ENCODE results near the gene PRKCH.

Gene PRKCH

GRCh38 chr14:61397615-61398014, 76.2 kb downstream of the PRKCH start (continued):
- TF ChIP-seq POU6F1 (CRISPR knock-in tag; IDR thresholded peaks at IDR 0.05; ENCODE audit: borderline replicate concordance, low read depth) (no peak), ZFP30 (CRISPR knock-in tag; IDR thresholded peaks at IDR 0.05) (no peak), GLIS3 (CRISPR knock-in tag; IDR thresholded peaks at IDR 0.05) (no peak), SNAI2 (CRISPR knock-in tag; IDR thresholded peaks at IDR 0.05) (no peak), ZFP3 (CRISPR knock-in tag; IDR thresholded peaks at IDR 0.05) (no peak)

- TF ChIP-seq CSDC2 (CRISPR knock-in tag; IDR thresholded peaks at IDR 0.05): no peak
- no peak for TF ChIP-seq PPARA (CRISPR knock-in tag; IDR thresholded peaks at IDR 0.05; ENCODE audit: borderline replicate concordance)
- TF ChIP-seq ESRRG (CRISPR knock-in tag; IDR thresholded peaks at IDR 0.05): no peak
- no peak for TF ChIP-seq OSR1 (CRISPR knock-in tag; IDR thresholded peaks at IDR 0.05)
- no peak for TF ChIP-seq PATZ1 (CRISPR knock-in tag; IDR thresholded peaks at IDR 0.05; ENCODE audit: borderline replicate concordance)
- TF ChIP-seq TOX (CRISPR knock-in tag; IDR thresholded peaks at IDR 0.05; ENCODE audit: borderline replicate concordance): no peak
- no peak for TF ChIP-seq SNAI2 (CRISPR knock-in tag; IDR thresholded peaks at IDR 0.05)
- TF ChIP-seq ZNF8 (CRISPR knock-in tag; IDR thresholded peaks at IDR 0.05): no peak
- no peak for TF ChIP-seq TCF4 (CRISPR knock-in tag; IDR thresholded peaks at IDR 0.05; ENCODE audit: borderline replicate concordance)
- TF ChIP-seq BACH2 (CRISPR knock-in tag; IDR thresholded peaks at IDR 0.05; ENCODE audit: borderline replicate concordance): no peak
- no peak for TF ChIP-seq ZFP30 (CRISPR knock-in tag; IDR thresholded peaks at IDR 0.05)
- TF ChIP-seq GLIS3 (CRISPR knock-in tag; IDR thresholded peaks at IDR 0.05): no peak
- TF ChIP-seq RARB (CRISPR knock-in tag; IDR thresholded peaks at IDR 0.05): no peak
- TF ChIP-seq ZFP3 (CRISPR knock-in tag; IDR thresholded peaks at IDR 0.05): no peak
- TF ChIP-seq ZNF70 (CRISPR knock-in tag; IDR thresholded peaks at IDR 0.05): no peak
- no peak for TF ChIP-seq ISL1 (CRISPR knock-in tag; IDR thresholded peaks at IDR 0.05)
- no peak for TF ChIP-seq CREB5 (CRISPR knock-in tag; IDR thresholded peaks at IDR 0.05; ENCODE audit: low read depth)
- TF ChIP-seq POU6F1 (CRISPR knock-in tag; IDR thresholded peaks at IDR 0.05; ENCODE audit: borderline replicate concordance, low read depth): no peak
- no peak for TF ChIP-seq ZC3H10 (CRISPR knock-in tag; IDR thresholded peaks at IDR 0.05)
- TF ChIP-seq ARNTL (CRISPR knock-in tag; IDR thresholded peaks at IDR 0.05; ENCODE audit: borderline replicate concordance, low read depth): no peak
- no peak for ATAC-seq
Measured at GRCh38 chr14:61398221-61398620, 76.8 kb downstream of the PRKCH start.

- no peak for TF ChIP-seq SNAI2 (CRISPR knock-in tag; IDR thresholded peaks at IDR 0.05)
- TF ChIP-seq ISL1 (CRISPR knock-in tag; IDR thresholded peaks at IDR 0.05): no peak
- TF ChIP-seq BACH2 (CRISPR knock-in tag; IDR thresholded peaks at IDR 0.05; ENCODE audit: borderline replicate concordance): no peak
- TF ChIP-seq POU6F1 (CRISPR knock-in tag; IDR thresholded peaks at IDR 0.05; ENCODE audit: borderline replicate concordance, low read depth): no peak
- no peak for ATAC-seq
Measured at GRCh38 chr14:61399365-61399764, 78.0 kb downstream of the PRKCH start.

- ATAC-seq: no peak
Measured at GRCh38 chr14:61401461-61401860, 80.1 kb downstream of the PRKCH start.

More at GRCh38 chr14:61401461-61401860, 80.1 kb downstream of the PRKCH start:
- TF ChIP-seq RARB (CRISPR knock-in tag; IDR thresholded peaks at IDR 0.05) (no peak), TOX (CRISPR knock-in tag; IDR thresholded peaks at IDR 0.05; ENCODE audit: borderline replicate concordance) (no peak), POU6F1 (CRISPR knock-in tag; IDR thresholded peaks at IDR 0.05; ENCODE audit: borderline replicate concordance, low read depth) (no peak), PATZ1 (CRISPR knock-in tag; IDR thresholded peaks at IDR 0.05; ENCODE audit: borderline replicate concordance) (no peak), ZFP3 (CRISPR knock-in tag; IDR thresholded peaks at IDR 0.05) (no peak), ZNF70 (CRISPR knock-in tag; IDR thresholded peaks at IDR 0.05) (no peak), CSDC2 (CRISPR knock-in tag; IDR thresholded peaks at IDR 0.05) (no peak), TCF4 (CRISPR knock-in tag; IDR thresholded peaks at IDR 0.05; ENCODE audit: borderline replicate concordance) (no peak), SNAI2 (CRISPR knock-in tag; IDR thresholded peaks at IDR 0.05) (no peak), OSR1 (CRISPR knock-in tag; IDR thresholded peaks at IDR 0.05) (no peak), ESRRG (CRISPR knock-in tag; IDR thresholded peaks at IDR 0.05) (no peak), ISL1 (CRISPR knock-in tag; IDR thresholded peaks at IDR 0.05) (no peak)

All from SK-N-SH treated with all-trans-retinoic acid at 6 μM for 48 hours (cell line).